Activated CD8-positive, alpha-beta memory T cell treated with anti-CD3 and anti-CD28 coated beads, Interleukin-2, amount 50 U/mL, for 48 hours (primary cell): ENCODE results near the gene ZNF329.
"Not testable (repeated sequence)": the region's sequence is repeated elsewhere in the genome, so short reads cannot be mapped to it uniquely, and the experiment has no call there.

Experiments
- DNase-seq: peaks from one replicate; pipeline ENCODE4 v3.0.0-alpha.2; 2020

The ZNF329 gene

DNA sequence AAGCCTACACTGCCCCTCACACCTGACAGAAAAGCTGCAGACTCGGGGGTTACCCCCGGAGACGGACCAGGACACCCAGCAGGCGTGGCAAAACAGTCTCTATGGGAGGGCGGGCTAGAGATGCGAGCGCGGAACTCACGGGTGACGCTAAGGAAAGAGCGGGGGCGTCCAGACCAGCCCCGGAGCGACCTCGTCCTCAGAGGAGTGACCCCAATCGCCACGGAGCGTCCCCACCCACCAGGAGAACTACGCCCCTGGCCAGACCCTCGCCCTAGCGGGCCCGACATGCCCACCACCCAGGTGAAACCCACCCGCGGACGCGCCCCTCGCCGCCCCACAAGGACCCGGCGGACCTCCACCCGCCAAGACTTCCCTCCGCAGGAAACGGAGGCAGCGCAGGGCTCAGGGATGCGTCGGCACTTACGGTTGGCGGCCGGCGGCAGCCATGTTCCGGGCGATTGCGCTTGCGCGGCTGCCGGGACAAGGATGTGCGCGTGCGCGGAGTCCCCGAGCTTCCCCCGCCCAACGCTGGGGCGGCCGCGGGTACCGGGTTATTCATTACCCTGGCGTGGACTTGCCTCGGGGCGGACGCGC lies at the start of gene ZNF329:
Gene ZNF329 (minus strand): TSS at position 462 of the 594 bp plus-strand sequence. CDS start 21,286 bp downstream, outside the sequence.
- peak; percentile 99 for DNase-seq

DNA sequence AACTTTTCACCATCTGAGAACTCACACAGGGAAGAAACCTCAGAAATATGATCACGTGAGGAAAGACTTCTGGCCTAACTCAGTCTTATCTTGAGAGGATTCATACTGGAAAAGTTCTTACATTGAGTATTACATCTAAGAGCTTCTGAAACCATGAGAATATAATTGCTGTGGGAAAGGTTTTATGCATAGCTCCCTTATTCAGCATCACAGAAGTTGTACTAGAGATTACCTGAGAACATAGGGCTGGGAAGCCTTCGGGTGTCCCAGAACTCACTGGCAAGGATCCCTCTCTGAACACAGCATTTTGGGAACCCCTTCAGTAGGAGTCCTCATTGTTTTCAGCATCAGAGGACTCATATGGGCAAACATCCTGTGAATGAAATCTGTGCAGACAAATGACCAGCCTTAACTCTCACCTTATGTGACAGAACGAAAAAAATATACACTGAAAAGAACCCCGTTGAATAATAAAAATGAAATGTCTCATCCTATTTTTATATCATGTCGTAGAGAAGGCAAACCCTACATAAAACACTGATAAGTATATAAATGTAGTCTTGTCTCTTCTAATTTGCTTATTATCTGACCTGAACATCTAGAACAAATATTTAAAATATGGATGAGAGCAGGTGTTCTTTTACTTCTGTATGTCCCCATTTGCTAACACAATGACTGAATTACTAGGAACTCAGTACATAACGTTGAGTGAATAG lies 46.5 kb upstream of the ZNF329 start:
- no peak for DNase-seq

GRCh38 chr19:58183817-58184215 lies 33.2 kb upstream of the ZNF329 start:
- DNase-seq: no peak

DNA sequence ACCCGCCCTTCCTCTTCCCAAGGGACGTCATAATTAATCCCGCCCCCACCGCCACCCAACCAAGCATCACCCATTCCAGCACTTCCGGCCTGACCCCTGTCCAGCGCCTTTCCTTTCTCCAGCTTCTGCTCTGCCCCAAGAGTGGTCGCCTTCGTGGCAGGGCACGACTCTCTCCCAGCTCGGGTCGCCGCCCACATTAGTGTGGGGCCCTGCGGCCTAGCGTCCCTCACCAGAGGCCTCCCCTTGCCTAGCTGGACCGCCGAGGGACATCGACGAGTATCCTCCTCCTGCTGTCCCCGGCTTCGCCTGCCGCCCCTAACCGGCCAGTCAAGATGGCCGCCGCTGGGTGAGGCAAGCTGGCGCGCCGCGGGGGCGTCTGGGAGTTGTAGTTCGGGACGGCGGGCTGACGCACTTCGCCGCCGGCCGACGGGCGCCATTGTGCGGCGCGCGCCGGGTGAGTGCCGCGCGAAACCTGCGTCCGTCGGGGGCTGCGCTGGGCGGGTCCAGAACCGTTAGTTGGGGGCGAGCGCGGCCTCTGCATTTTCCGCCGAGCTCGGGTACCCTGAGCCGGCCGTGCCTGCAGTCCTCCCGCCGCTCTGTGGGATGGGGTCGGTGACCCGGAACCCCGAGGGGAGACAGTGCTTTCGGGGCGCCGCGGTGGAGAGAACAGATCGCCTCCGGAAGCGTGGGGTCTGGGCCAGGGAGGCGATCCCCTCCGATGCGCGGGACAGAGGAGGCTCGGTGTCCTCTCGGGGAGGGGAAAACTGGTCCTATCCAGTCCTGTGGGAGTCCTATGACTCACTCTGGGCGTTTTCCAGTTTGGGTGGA lies 32.6 kb upstream of the ZNF329 start, which contains the start of gene ZNF274:
Gene ZNF274 (plus strand): TSS at position 73 of the 828 bp plus-strand sequence. CDS start 905 bp downstream, outside the sequence.
- peak; percentile 97 for DNase-seq

DNA sequence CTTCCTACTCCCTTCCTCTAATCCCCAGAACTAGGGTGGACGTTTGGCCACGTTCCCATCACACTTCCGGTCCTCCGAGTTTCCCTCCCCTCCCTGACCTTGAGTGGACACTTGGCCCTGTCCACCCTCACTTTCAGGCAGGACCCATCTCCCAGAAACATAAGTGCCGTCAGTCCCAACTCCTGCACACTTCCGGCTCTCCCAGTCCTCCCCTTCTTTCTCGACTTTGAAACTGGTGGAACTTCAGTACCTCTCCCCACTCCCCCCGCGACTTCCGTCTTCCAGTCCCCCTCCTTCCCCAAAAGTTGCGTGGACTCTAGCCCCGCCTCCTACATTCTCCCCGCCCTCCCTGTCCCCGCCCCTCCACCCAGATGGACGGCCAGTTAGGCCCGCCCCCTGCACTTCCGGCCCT lies 32.0 kb upstream of the ZNF329 start:
- DNase-seq: no peak

GRCh38 chr19:58181902-58182576 lies 31.4 kb upstream of the ZNF329 start:
- peak; percentile 68 for DNase-seq

DNA sequence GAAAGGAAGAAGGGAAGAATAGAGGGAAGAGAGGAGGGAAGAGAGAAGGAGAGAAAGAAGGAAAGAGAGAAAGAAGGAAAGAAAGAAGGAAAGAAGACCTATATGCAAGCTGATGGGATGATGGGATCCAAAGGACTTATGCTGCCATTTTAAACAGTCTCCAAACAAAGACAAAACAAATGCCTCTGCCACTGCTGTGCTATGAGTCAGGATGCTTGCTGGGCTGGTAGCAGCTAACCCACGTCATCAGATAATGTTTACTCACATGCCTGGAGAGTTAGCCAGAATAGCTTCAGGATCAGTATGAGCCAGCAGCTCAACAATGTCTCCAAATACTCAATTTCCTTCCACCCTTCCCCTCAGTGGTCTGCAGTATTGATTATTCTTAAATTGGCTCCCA lies 20.3 kb upstream of the ZNF329 start:
- DNase-seq: no peak

GRCh38 chr19:58166708-58167280 lies 16.2 kb upstream of the ZNF329 start:
- no peak for DNase-seq

DNA sequence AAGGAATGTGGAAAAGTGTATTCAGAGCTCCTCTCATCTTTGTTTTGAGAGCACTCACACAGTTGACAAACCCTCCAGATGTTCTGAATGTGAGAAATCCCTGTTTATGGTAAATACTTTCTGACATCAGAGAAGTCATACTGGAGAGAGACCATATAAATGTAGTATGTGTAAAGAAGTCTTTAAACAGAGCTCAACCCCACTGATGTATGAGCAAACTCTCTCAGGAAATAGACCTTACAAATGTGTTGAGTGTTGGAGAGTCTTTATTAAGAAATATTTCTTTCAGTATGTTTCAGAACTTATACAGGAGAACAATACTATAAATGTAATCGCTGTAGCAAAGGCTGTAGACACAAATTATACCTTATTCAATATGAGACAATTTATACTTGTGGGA lies 15.7 kb upstream of the ZNF329 start:
- no peak for DNase-seq

DNA sequence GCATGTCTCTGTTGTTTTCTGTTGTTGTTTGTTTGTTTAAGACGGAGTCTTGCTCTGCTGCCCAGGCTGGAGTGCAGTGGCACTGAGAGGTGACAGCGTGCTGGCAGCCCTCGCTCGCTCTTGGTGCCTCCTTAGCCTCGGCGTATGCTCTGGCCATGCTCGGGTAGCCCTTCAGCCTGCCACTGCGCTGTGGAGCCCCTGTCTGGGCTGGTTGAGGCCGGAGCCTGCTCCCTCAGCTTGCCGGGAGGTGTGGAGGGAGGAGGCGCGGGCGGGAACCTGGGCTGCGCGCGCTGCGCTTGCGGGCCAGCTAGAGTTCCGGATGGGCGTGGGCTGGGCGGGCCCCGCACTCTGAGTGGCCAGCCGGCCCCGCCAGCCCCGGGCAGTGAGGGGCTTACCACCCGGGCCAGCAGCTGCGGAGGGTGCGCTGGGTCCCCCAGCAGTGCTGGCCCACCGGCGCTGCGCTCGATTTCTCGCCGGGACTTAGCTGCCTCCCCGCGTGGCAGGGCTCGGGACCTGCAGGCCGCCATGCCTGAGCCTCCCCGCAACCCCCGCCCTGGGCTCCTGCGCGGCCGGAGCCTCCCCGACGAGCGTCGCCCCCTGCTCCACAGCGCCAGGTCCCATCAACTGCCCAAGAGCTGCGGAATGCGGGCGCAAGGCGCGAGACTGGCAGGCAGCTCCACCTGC lies 6.6 kb upstream of the ZNF329 start:
- DNase-seq: no peak

DNA sequence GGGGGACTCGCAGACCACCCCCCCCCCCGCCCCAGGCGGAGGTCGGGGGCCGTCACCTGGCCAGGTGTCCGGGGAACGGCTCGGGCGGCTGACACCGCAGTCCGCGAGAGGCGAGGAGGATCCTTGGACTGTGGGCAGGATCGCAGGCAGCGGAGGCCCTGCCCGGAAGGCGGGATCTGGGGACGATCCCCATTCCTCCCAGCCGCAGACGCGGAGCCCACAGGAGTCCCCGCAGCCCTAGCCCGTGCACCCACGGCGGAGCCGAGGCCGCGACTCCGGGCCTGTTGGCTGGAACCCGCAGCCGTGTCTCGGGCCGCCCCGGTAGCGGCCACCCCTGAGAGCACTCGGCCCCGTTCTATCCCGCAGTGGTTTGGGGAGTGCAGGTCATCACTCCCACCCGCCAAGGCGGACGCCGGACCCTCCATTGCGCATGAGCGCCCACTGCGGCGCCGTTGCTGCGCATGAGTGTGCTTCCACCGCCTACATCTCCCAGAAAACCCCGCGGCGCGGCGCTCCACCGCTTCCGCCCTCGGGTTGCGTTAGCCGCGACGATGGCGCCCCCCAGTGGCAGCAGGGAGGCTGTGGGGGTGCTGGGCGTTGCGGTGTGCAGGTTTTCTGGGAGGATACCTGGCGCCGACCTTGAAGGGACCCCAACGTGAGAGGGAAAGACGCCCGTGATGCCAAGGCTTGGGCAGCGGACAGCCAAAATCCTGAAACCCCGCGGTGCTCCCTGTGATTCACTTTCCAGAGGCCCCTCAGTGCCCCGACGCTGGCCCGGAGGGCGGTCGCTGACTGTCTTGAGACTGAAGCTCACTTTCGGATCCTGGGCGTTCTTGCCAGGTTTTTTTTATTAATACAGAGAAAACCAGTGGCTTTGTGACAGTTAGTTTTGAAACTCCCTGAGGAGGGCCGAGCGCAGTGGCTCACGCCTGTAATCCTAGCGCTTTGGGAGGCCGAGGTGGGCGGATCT lies 4.4 kb upstream of the ZNF329 start:
- DNase-seq: peak; percentile 100

GRCh38 chr19:58154287-58154678 lies 3.7 kb upstream of the ZNF329 start:
- DNase-seq: peak; percentile 57

- no peak for DNase-seq
Observed at GRCh38 chr19:58153386-58153785, 2.8 kb upstream of the ZNF329 start.

DNA sequence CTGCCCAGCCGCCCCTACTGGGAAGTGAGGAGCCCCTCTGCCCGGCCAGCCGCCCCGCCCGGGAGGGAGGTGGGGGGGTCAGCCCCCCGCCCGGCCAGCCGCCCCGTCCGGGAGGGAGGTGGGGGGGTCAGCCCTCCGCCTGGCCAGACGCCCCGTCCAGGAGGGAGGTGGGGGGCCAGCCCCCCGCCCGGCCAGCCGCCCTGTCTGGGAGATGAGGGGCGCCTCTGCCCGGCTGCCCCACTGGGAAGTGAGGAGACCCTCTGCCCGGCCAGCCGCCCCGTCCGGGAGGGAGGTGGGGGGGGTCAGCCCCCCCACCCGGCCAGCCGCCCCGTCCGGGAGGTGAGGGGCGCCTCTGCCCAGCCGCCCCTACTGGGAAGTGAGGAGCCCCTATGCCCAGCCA lies 3.1 kb downstream of the ZNF329 start:
- DNase-seq: not testable (repeated sequence)

- DNase-seq: no peak
Observed at GRCh38 chr19:58145849-58146248, 4.7 kb downstream of the ZNF329 start.

DNA sequence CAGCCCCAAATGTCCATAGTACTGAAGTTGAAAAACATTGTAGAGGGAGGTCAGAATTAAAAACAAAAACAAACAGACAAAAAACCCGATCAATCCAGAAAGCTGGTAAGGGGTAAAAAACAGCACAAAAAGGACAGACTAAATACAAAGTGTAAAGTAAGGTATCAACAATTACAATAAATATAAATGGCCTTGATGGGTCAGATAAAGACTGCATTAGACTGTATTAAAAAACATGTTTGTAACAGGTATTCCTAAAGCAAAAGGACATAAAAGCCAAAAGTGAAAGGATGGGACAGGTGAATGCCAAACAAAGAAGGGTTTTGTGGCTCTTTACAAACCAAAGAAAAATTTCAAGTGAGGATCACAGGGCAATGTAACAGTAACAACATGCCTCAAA lies 16.3 kb downstream of the ZNF329 start:
- DNase-seq: no peak

GRCh38 chr19:58129284-58129683 lies 21.3 kb downstream of the ZNF329 start:
- no peak for DNase-seq

DNA sequence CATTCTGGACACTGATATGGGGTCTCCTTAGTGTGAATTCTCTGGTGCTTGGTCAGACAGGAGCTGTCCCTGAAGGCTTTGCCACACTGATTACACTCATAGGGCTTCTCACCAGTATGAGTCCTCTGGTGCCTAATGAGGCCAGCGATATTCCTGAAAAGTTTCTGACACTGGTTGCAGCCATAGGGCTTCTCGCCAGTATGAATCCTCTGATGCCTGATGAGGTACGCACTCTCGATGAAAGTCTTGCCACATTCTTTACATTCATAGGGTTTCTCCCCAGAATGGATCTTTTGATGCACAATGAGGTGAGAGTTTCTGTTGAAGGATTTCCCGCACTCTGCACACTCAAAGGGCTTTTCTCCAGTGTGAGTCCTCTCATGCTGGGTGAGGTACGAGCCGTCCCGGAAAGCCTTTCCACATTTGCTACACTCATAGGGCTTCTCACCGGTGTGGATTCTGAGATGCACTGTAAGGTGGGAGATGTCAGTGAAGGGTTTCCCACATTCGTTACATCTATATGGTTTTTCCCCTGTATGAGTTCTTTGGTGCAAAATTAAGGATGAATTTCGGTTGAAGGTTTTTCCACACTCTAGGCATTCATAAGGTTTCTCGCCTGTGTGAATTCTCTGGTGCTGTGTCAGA lies 22.4 kb downstream of the ZNF329 start:
- no peak for DNase-seq

GRCh38 chr19:58123354-58123753 lies 27.2 kb downstream of the ZNF329 start:
- DNase-seq: no peak
